GM23248 (cell line): Measurements from ENCODE around the gene GFPT1.

ENCODE experiments used
- EZH2 ChIP-seq: fragments of 200-600 bp; sonication (generic); IDR thresholded peaks from 2 replicates; pipeline ENCODE4 v1.6.1; 2018; ENCODE audit warnings: antibody characterized with exemption, mild to moderate bottlenecking; ENCODE audit not compliant: insufficient read depth, poor library complexity, severe bottlenecking
- EZH2phosphoT487 ChIP-seq: fragments of 200-600 bp; sonication (generic); IDR thresholded peaks from 2 replicates; pipeline ENCODE4 v1.6.1; 2018; ENCODE audit warnings: antibody characterized with exemption, moderate library complexity, mild to moderate bottlenecking, low read depth; ENCODE audit not compliant: insufficient read depth

DNA sequence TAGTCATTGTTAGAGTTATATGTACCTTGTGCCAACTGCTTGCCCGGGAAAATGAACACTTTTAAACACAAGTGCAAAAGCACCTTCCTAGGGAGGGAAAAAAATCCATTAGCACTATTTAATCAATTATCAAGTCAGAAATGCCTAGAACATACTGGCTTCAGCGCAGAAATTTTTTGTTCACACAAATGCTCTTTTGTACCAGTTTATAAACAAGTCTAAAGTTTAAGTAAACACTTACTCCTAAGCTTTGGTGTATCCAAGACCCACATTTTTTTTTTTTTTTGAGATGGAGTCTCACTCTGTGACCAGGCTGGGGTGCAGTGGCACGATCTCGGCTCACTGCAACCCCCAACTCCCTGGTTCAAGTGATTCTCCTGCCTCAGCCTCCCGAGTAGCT is 30.6 kb downstream of the GFPT1 start:
- TF ChIP-seq EZH2 (no peak), EZH2phosphoT487 (no peak)
